GM04503 (cell line): ENCODE measurements around the gene NRL.
"Not testable (repeated sequence)": the region's sequence is repeated elsewhere in the genome, so short reads cannot be mapped to it uniquely, and the experiment has no call there.

Experiments used
- DNase-seq: peaks from one replicate; pipeline ENCODE4 v3.0.0-alpha.2; 2012; ENCODE audit warnings: low read depth

The NRL gene

GRCh38 chr14:24123424-24124417 lies 9.0 kb upstream of the NRL start:
- DNase-seq: no peak

DNA sequence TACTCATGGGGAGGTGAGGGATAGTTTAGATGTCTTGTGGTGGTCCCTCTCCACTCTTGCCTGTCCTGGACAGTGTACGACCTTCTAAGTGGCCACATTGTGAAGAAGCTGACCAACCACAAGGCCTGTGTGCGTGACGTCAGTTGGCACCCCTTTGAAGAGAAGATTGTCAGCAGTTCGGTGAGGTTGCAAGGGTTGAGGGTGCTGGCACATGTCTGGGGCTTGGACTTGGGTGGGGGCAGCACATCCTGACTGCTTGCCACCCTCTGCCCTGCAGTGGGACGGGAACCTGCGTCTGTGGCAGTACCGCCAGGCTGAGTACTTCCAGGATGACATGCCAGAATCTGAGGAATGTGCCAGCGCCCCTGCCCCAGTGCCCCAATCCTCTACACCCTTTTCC lies 8.1 kb upstream of the NRL start:
- no peak for DNase-seq

DNA sequence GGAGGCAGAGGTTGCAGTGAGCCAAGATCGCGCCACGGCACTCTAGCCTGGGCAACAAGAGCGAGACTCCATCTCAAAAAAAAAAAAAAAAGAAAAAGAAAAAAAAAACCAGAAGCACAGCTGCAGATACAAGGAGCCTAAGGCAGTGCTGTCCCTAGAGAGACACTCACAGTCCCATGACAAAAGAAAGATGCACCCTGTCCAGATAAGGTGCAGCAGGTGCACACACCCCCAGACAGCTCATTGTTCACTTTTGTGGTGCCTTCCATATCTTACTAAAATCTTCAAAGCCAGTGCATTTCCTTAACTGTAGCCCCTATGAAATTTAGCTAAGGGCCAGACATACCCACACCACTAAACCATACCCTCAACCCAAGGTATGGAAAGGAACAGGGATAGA lies 7.7 kb upstream of the NRL start:
- no peak for DNase-seq

- no peak for DNase-seq
These were observed 6.5 kb upstream of the NRL start for GRCh38 chr14:24121210-24121609.

GRCh38 chr14:24119691-24120090 lies 4.9 kb upstream of the NRL start:
- DNase-seq: no peak

- no peak for DNase-seq
These were observed 2.4 kb upstream of the NRL start for GRCh38 chr14:24117179-24117578.

GRCh38 chr14:24116128-24116814 lies 1.5 kb upstream of the NRL start:
- no peak for DNase-seq

- DNase-seq: no peak
These were observed 826 bp upstream of the NRL start for GRCh38 chr14:24115422-24116127.

DNA sequence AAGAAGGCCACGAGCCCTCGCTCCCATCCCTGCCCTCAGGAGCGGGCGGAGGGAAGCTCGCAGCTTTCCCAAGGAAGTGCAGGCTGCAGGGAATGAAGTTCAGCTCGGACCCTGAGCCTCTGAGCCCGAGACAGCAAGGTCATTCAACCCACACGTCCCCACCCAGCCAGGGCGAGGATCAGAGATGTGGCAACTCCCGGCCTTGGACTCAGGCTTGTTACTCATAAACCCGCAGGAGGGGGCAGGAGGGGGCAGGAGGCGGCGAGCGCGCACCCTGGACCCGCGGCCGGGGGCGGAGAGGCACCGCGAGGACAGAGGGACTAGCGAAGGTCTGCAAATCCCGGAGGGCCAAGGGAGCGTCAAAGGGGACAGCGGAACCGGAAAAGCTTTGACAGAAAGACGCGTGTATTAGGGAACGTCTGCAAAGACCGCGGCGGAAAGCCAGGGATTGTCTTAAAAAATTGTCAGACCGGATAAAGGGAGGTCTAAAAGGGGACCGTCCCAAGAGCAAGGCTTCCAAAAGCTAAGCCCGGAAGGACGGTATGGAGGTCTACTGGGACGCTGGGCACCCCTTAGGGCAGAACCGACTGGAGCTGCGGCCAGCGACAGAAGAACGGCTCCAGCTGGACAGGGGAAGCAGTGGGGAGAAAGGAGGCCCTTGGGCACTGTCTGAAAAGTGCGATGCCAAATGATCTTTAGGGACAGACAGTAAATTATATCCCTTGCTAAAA lies 783 bp downstream of the NRL start:
- DNase-seq: peak; percentile 74

GRCh38 chr14:24113379-24113800 lies 1.4 kb downstream of the NRL start:
- DNase-seq: no peak

- no peak for DNase-seq
These were observed 4.2 kb downstream of the NRL start for GRCh38 chr14:24110523-24110922.

GRCh38 chr14:24110060-24110459 lies 4.7 kb downstream of the NRL start:
- DNase-seq: no peak

DNA sequence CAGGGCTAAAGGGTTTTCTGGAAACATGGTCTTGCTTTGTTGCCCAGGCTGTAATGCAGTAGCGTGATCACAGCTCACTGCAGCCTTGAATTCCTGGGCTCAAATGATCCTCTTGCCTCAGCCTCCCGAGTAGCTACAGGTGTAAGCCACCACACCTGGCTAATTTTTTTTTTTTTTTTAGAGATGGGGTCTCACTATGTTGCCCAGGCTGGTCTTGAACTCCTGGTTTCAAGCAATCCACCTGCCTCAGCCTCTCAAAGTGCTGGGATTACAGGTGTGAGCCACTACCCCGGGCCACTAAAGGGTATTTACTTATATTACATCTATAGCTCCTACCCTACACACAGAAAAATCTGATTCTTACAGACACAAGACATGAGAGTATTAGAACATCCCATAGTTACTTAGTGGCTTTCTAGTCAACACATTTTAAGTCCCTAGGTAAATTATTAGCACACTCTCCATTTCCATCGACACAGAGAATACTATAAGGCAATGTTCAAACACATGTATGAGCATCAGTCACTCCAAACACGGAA lies 6.3 kb downstream of the NRL start:
- no peak for DNase-seq

GRCh38 chr14:24106672-24107271 lies 8.0 kb downstream of the NRL start:
- no peak for DNase-seq

DNA sequence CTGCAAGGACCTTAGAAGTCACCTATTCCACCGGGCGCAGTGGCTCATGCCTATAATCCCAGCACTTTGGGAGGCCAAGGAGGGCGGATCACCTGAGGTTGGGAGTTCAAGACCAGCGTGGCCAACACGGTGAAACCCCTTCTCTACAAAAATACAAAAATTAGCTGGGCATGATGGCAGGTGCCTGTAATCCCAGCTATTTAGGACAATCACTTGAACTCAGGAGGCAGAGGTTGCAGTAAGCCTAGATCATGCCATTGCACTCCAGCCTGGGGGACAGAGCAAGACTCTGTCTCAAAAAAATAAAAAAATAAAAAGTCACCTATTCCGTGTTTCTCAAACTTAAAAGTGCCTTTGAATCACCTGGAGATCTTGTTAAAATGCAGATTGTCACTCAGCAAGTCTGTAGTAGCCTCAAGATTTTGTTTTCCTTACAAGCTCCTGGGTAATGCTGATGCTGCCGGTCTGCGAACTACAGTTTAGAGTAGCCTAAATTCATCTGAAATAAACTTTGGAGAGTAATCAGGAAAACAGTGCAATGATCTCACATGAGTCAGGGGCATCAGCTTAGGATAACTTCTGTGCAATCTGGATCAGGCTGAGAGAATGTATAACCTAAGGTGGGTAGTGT lies 9.0 kb downstream of the NRL start:
- DNase-seq: not testable (repeated sequence)

DNA sequence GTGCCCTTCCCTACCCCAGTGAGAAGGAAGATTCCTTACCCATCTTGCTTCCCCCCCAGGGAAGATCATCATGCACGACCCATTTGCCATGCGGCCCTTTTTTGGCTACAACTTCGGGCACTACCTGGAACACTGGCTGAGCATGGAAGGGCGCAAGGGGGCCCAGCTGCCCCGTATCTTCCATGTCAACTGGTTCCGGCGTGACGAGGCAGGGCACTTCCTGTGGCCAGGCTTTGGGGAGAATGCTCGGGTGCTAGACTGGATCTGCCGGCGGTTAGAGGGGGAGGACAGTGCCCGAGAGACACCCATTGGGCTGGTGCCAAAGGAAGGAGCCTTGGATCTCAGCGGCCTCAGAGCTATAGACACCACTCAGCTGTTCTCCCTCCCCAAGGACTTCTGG lies 11.3 kb downstream of the NRL start:
- no peak for DNase-seq

DNA sequence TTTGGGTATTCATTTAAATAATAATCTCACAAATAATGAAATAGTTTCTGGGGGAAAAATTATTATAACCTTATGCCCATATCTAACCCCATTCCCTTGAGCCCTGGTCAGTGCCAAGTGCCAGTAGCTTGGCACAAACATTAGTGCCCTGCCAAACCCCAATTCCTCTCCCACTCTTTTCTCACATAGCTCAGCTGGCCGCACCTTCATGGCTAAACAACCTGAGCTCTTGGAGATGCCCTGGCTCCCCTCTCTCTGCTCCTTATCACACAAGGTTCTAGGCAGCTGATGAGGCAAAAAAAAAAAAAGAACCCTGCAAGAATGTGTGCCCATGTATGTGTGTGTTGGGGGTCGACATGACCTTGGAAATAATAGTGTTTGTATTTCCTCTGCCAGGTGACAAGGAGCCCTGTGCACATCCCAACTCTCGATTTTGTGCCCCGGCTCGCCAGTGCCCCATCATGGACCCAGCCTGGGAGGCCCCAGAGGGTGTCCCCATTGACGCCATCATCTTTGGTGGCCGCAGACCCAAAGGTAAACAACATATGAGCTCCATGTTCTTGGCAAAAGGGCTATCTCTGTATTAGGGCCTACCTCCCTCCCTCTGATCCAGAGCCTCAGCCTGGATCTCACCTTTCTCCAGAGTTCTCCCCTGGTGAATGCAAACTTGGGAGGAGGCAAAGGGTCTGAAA lies 12.2 kb downstream of the NRL start:
- no peak for DNase-seq

GRCh38 chr14:24100982-24101494 lies 13.7 kb downstream of the NRL start:
- DNase-seq: no peak

GRCh38 chr14:24100197-24100981 lies 14.4 kb downstream of the NRL start:
- DNase-seq: no peak
